OCI-LY3 (cell line): ENCODE measurements around the gene KDM1B.

Experiments
- EZH2phosphoT487 ChIP-seq: fragments of 200-600 bp; shearing (Covaris generic); IDR thresholded peaks from 2 replicates; pipeline ENCODE4 v1.6.1; 2018; ENCODE audit warnings: antibody characterized with exemption, mixed run types, low read depth
- TF ChIP-seq, protein P1 (sequence below): fragments of 200-600, 300-600 bp; sonication (generic); IDR thresholded peaks from 2 replicates; pipeline ENCODE4 v1.5.1; 2014; ENCODE audit warnings: antibody characterized with exemption, low read length, low read depth

- TF ChIP-seq, protein P1, sequence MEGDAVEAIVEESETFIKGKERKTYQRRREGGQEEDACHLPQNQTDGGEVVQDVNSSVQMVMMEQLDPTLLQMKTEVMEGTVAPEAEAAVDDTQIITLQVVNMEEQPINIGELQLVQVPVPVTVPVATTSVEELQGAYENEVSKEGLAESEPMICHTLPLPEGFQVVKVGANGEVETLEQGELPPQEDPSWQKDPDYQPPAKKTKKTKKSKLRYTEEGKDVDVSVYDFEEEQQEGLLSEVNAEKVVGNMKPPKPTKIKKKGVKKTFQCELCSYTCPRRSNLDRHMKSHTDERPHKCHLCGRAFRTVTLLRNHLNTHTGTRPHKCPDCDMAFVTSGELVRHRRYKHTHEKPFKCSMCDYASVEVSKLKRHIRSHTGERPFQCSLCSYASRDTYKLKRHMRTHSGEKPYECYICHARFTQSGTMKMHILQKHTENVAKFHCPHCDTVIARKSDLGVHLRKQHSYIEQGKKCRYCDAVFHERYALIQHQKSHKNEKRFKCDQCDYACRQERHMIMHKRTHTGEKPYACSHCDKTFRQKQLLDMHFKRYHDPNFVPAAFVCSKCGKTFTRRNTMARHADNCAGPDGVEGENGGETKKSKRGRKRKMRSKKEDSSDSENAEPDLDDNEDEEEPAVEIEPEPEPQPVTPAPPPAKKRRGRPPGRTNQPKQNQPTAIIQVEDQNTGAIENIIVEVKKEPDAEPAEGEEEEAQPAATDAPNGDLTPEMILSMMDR, result no peak
- no peak for TF ChIP-seq EZH2phosphoT487
Measured at GRCh38 chr6:18243302-18243893, 88.2 kb downstream of the KDM1B start.
